Thoracic aorta (tissue), 2 donors: ENCODE measurements around the gene ESR2. TPM values are rescaled to one million over a fixed set of nuclear protein-coding genes. Genes with fewer than 3 reads are reported as not detected.
"Not testable (repeated sequence)": the region's sequence is repeated elsewhere in the genome, so short reads cannot be mapped to it uniquely, and the experiment has no call there.

Experiments
- ATAC-seq: fragments of 150-250 bp; one replicate; pipeline ENCODE4 v1.8.0; 2017; ENCODE audit warnings: low read depth; ENCODE audit not compliant: insufficient number of reproducible peaks, low FRiP score
- DNase-seq: peaks from one replicate; pipeline ENCODE4 v3.0.0-alpha.2; 2020; ENCODE audit warnings: low spot score
- H3K27ac ChIP-seq, 2 donors: fragments of 200-600 bp; sonication (generic); 1 replicate in 1 of 2; 2 replicates in 1 of 2; pipeline ENCODE4 v1.5.1; 2016; ENCODE audit warnings: mild to moderate bottlenecking in 2 of 2, moderate library complexity in 2 of 2
- H3K27me3 ChIP-seq: fragments of 200-600 bp; sonication (generic); replicated peaks from 2 replicates; pipeline ENCODE4 v1.6.0; 2016; ENCODE audit warnings: mild to moderate bottlenecking; ENCODE audit not compliant: insufficient read depth
- H3K36me3 ChIP-seq: fragments of 200-600 bp; sonication (generic); one replicate; pipeline ENCODE4 v1.5.1; 2016
- H3K4me1 ChIP-seq, 2 donors: fragments of 200-600 bp; sonication (generic); 1 replicate in 1 of 2; 2 replicates in 1 of 2; pipeline versions ENCODE4 v1.5.1 to v1.6.0; 2016; ENCODE audit warnings: low read depth in 2 of 2, mild to moderate bottlenecking in 1 of 2; ENCODE audit not compliant: control insufficient read depth in 1 of 2
- H3K4me3 ChIP-seq: fragments of 200-600 bp; sonication (generic); 2 replicates; pipeline ENCODE4 v1.5.1; 2016; ENCODE audit warnings: mild to moderate bottlenecking
- H3K9me3 ChIP-seq: fragments of 200-600 bp; sonication (generic); 2 replicates; pipeline ENCODE4 v1.5.1; 2016
- total RNA-seq, 2 donors: library from RNA; depleted of rRNA; stranded (reverse); fragments of >200 nt; gene quantifications; one replicate each; pipeline versions ENCODE4 v1.1.0 to v1.2.3, GENCODE V29; 2016
- TF ChIP-seq, protein P1 (sequence below): fragments of 200-600 bp; sonication (generic); IDR thresholded peaks from one replicate; pipeline ENCODE4 v1.5.1; 2019; ENCODE audit warnings: antibody characterized with exemption

The ESR2 gene
- total RNA-seq, 2 donors from 2014 or later: 0.27 to 0.71 TPM

GRCh38 chr14:64213086-64213485 is 81.1 kb downstream of the ESR2 start:
- H3K36me3 ChIP-seq: peaks cover 38% of the 10 kb centered on the region
- no peaks in the 10 kb centered on the region for H3K27me3 ChIP-seq
- DNase-seq (no peak), ATAC-seq (peak; percentile 51)
- TF ChIP-seq, protein P1, sequence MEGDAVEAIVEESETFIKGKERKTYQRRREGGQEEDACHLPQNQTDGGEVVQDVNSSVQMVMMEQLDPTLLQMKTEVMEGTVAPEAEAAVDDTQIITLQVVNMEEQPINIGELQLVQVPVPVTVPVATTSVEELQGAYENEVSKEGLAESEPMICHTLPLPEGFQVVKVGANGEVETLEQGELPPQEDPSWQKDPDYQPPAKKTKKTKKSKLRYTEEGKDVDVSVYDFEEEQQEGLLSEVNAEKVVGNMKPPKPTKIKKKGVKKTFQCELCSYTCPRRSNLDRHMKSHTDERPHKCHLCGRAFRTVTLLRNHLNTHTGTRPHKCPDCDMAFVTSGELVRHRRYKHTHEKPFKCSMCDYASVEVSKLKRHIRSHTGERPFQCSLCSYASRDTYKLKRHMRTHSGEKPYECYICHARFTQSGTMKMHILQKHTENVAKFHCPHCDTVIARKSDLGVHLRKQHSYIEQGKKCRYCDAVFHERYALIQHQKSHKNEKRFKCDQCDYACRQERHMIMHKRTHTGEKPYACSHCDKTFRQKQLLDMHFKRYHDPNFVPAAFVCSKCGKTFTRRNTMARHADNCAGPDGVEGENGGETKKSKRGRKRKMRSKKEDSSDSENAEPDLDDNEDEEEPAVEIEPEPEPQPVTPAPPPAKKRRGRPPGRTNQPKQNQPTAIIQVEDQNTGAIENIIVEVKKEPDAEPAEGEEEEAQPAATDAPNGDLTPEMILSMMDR: no peak
- no peaks in the 10 kb centered on the region for H3K9me3 ChIP-seq
- H3K27ac ChIP-seq: peak overlapping the region; percentile 37 to 70
- peaks cover 7 to 15% of the 10 kb centered on the region in 2 donors for H3K4me1 ChIP-seq
- no peak overlapping the region for H3K4me3 ChIP-seq

DNA sequence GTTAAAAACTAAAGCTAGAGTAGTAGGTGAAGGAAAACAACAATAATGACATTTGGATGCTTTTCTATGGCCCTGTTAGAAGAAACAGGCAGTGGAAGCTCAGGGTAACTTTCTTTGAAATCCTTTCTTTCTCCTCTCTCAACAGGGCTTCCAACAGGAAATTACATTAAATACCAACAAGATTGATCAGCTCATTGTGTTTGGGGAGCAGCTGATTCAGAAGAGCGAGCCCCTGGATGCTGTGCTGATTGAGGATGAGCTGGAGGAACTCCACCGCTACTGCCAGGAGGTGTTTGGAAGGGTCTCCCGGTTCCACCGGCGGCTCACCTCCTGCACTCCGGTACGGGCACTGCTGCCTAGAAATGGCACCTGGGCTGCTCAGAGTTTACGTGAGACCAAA is 81.5 kb downstream of the ESR2 start:
- H3K27ac ChIP-seq: peak overlapping the region in 1 of 2 donors; percentile 70
- peaks cover 7 to 14% of the 10 kb centered on the region in 2 donors for H3K4me1 ChIP-seq
- no peak for DNase-seq
- H3K4me3 ChIP-seq: no peak overlapping the region
- peaks cover 38% of the 10 kb centered on the region for H3K36me3 ChIP-seq
- H3K27me3 ChIP-seq: no peaks in the 10 kb centered on the region
- TF ChIP-seq, protein P1: no peak
- no peaks in the 10 kb centered on the region for H3K9me3 ChIP-seq
- no peak for ATAC-seq

GRCh38 chr14:64210912-64211311 is 83.3 kb downstream of the ESR2 start:
- Histone ChIP-seq H3K36me3 (peaks cover 35% of the 10 kb centered on the region), H3K4me1 (peaks cover 7 to 14% of the 10 kb centered on the region in 2 donors)
- not testable (repeated sequence) for H3K27me3 ChIP-seq, H3K4me3 ChIP-seq, H3K27ac ChIP-seq, DNase-seq, ATAC-seq, H3K9me3 ChIP-seq

DNA sequence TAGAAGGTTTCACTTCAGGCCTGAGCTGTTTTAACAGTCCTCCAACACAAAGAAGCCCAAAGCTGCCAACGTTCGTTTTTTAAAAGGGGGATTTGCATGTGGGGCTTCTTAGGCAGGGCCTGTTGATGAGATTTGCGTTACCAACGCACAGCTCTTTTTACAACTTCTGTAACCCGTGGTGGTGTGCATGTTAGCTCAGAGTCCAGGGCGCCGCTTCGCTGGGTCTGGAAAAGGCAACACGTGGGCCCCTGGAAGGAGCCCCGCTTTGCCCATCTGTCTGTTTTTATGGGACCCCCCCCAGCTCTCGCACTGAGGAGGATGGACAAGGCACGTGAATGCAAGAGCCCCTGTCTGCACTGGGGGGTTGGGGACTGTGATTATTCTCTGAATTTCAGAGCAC is 84.0 kb downstream of the ESR2 start:
- DNase-seq (no peak), ATAC-seq (no peak)
- no peaks in the 10 kb centered on the region for H3K27me3 ChIP-seq
- peaks cover 28% of the 10 kb centered on the region for H3K36me3 ChIP-seq
- TF ChIP-seq, protein P1: no peak
- H3K4me3 ChIP-seq: no peak overlapping the region
- H3K4me1 ChIP-seq: peaks cover 7 to 14% of the 10 kb centered on the region in 2 donors
- H3K27ac ChIP-seq: no peak overlapping the region
- no peaks in the 10 kb centered on the region for H3K9me3 ChIP-seq

DNA sequence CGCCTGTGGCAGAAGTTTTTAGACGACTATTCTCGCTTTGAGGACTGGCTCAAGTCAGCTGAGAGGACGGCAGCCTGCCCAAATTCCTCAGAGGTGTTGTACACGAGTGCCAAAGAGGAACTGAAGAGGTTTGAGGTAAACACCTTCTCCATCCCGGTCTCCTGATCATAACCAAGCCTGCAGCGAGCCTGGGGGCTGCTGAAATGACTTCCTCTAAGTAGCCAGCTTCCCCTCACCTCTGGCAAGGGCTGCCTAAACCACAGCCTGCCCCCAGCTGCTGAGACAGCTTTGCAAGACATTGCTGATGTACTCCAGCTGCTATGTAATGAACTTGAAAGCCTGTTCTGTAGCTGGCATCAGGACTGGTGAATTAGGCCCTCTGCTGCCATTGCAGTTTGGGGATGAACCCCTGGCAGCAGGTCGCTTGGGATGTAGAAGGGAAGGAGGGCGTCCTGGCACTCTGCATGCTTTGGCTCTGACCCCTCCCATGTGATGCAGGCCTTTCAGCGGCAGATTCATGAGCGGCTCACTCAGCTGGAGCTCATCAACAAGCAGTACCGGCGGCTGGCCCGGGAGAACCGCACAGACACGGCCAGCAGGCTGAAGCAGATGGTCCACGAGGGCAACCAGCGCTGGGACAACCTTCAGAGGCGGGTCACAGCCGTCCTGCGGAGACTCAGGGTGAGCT is 84.6 kb downstream of the ESR2 start:
- ATAC-seq: no peak
- TF ChIP-seq, protein P1: no peak
- H3K27ac ChIP-seq: no peak overlapping the region
- no peak overlapping the region for H3K4me3 ChIP-seq
- no peaks in the 10 kb centered on the region for H3K9me3 ChIP-seq
- no peaks in the 10 kb centered on the region for H3K27me3 ChIP-seq
- H3K36me3 ChIP-seq: peaks cover 22% of the 10 kb centered on the region
- DNase-seq: no peak
- peaks cover 7 to 14% of the 10 kb centered on the region in 2 donors for H3K4me1 ChIP-seq

GRCh38 chr14:64208981-64209380 is 85.2 kb downstream of the ESR2 start:
- ATAC-seq (no peak), DNase-seq (no peak)
- Histone ChIP-seq H3K27ac (no peak overlapping the region), H3K4me3 (no peak overlapping the region), H3K27me3 (no peaks in the 10 kb centered on the region), H3K36me3 (peaks cover 22% of the 10 kb centered on the region), H3K9me3 (no peaks in the 10 kb centered on the region), H3K4me1 (peaks cover 7 to 10% of the 10 kb centered on the region in 2 donors)
- TF ChIP-seq, protein P1: no peak
